K562 (cell line): ENCODE measurements around the gene IPO11.

Experiments used
- CEBPB ChIP-seq: fragments of 450-650 bp; IDR thresholded peaks from 2 replicates; pipeline ENCODE4 v1.6.1; 2016; ENCODE audit warnings: missing genetic modification characterization, missing compliant biosample characterization
- CREB1 ChIP-seq, 2 experiments: sonication (generic) in 1 of 2; formaldehyde crosslinking in 1 of 2; IDR thresholded peaks; 2 replicates each; pipeline versions ENCODE4 v1.6.1 to v1.8.0; 2012 to 2022; ENCODE audit warnings: inconsistent platforms in 1 of 2, mild to moderate bottlenecking in 1 of 2, missing genetic modification reagents in 1 of 2, moderate library complexity in 1 of 2
- RNF2 ChIP-seq: sonication (generic); IDR thresholded peaks from 2 replicates; pipeline ENCODE4 v1.6.1; 2016
- SMAD1 ChIP-seq: fragments of 150-350 bp; IDR thresholded peaks from 2 replicates; pipeline ENCODE4 v1.6.1; 2014; ENCODE audit warnings: low read length, low read depth; ENCODE audit not compliant: partially characterized antibody
- TF ChIP-seq, protein P1 (sequence below), 2 experiments: IDR thresholded peaks; 2 replicates each; pipeline ENCODE4 v1.6.1; 2011; ENCODE audit warnings: borderline replicate concordance in 1 of 2, control low read depth in 1 of 2, low read depth in 1 of 2, low read length in 1 of 2, mild to moderate bottlenecking in 1 of 2, mixed read lengths in 1 of 2, moderate library complexity in 1 of 2; ENCODE audit not compliant: insufficient read depth in 1 of 2, insufficient read length in 1 of 2, poor library complexity in 1 of 2, severe bottlenecking in 1 of 2; ENCODE audit errors: extremely low read depth in 1 of 2

DNA sequence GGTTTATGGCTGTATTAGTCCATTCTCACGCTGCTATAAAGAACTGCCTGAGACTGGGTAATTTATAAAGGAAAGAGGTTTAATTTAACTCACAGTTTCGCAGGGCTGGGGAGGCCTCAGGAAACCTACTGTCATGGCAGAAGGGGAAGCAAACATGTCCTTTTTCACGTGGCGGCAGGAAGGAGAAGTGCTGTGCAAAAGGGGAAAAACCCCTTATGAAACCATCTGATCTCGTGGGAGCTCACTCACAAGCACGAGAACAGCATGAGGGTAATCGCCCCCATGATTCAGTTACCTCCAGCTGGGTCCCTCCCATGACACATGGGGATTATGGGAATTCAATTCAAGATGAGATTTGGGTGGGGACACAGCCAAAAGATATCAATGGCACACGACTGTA lies 180.0 kb downstream of the IPO11 start:
- TF ChIP-seq, protein P1, sequence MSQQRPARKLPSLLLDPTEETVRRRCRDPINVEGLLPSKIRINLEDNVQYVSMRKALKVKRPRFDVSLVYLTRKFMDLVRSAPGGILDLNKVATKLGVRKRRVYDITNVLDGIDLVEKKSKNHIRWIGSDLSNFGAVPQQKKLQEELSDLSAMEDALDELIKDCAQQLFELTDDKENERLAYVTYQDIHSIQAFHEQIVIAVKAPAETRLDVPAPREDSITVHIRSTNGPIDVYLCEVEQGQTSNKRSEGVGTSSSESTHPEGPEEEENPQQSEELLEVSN (IDR thresholded peaks at IDR 0.05; ENCODE audit: borderline replicate concordance in 1 of 2, extremely low read depth in 1 of 2, insufficient read depth in 1 of 2, insufficient read length in 1 of 2, low read depth in 1 of 2, low read length in 1 of 2, poor library complexity in 1 of 2, severe bottlenecking in 1 of 2) = no peak
- no peak for TF ChIP-seq RNF2
- no peak for TF ChIP-seq CEBPB (tag)
- no peak for TF ChIP-seq CREB1 (IDR thresholded peaks at IDR 0.05)
- TF ChIP-seq CREB1 (CRISPR knock-in tag; IDR thresholded peaks at IDR 0.05) = no peak
- no peak for TF ChIP-seq SMAD1
